Measurements from ENCODE around the gene CNOT4. TPM values are rescaled to one million over a fixed set of nuclear protein-coding genes. Genes with fewer than 3 reads are reported as not detected.

CNOT4 gene
- total and polyA plus RNA-seq, 2 of the 13 experiments (the other 11 are each of a cell fraction or from before 2014, with no cell fraction given): 7.4 to 8.4 TPM

DNA sequence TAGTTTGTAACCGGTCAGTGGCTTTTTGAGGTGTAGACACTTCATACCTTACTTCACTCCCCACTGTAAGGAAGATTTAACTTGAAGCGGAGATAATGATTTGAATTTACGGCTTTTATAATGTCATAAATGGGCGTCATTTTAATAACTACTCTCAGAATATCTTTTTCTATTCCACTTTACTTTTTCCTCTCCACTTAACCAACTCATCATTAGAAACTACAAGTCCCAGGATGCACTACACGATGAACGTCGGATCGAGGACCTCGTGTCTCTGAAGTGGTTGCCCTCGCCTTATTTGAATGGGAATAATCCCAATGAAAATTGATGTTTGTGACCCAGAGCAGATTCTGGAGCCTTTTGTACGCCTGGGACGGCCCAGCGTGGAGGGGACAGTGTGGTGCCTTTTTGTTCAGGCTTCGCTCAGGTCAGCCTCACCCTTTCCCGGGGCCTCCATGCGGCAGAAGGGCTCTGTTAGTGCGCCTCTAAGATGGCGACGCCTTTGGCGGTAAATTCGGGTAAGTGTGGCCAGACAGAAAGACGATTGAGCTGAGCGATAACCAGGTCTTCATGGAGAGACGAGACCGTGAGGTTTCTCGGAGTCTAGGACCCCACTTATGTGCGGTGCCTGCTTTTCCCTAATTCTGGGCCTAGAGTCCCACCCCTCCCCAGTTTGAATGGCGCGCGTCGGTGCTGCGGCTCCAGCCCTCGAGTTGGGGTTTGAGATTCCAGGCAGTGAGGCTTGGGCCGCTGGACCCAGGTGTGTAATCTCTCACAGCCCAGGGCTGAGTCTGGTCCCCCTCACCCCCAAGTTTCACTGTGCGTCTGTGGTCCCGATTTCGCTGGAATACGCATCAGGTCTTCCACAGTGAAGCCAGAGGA lies 47.8 kb upstream of the CNOT4 start, which contains the start of gene NUP205 (continued):
- peak; percentile 78 for TF ChIP-seq ZC3H13 (CRISPR knock-in tag; IDR thresholded peaks at IDR 0.05)
- peak; percentile 73; the same call in 1 of the 2 replicates for TF ChIP-seq ZNF253 (CRISPR knock-in tag; IDR thresholded peaks at IDR 0.05; ENCODE audit: borderline replicate concordance)
- no peak for TF ChIP-seq MTF1 (CRISPR knock-in tag; IDR thresholded peaks at IDR 0.05)
- peak; percentile 31; the same call in 1 of the 2 replicates for TF ChIP-seq NFKBIZ (CRISPR knock-in tag; IDR thresholded peaks at IDR 0.05)
- TF ChIP-seq ZBTB38 (CRISPR knock-in tag; IDR thresholded peaks at IDR 0.05): peak; percentile 64; the same call in 1 of the 2 replicates
- TF ChIP-seq ZNF460 (CRISPR knock-in tag; IDR thresholded peaks at IDR 0.05; ENCODE audit: borderline replicate concordance): peak; percentile 11; the same call in 1 of the 2 replicates
- TF ChIP-seq IRF2 (CRISPR knock-in tag; IDR thresholded peaks at IDR 0.05): peak; percentile 94

DNA sequence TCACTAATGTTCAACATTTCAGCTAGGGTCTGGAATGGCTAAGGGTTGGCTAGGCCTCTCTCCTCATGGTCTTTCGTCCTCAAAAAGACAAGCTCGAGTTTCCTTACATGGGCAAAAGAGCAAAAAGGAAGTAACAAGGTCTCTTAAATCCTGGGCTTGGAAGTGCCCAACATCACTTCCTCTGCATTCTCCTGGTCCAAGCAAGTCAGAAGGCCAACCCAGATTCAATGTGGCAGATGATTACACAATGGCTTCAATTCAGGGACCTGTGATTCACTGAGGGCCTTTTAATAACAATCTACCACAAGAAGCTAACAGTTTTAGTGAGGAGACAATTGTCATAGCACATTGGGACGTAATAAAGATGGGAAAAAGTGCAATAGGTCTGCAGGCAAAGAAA lies 43.4 kb upstream of the CNOT4 start:
- no peak overlapping the region for H3K27ac ChIP-seq (ENCODE audit: extremely low read length, insufficient read depth, low read length)
- FAIRE-seq (no peak), DNase-seq (ENCODE audit: low spot score) (no peak), ATAC-seq (no peak)
- H3K36me3 ChIP-seq (replicated peaks in 1 of 2; ENCODE audit: control insufficient read depth in 1 of 2, insufficient read depth in 2 of 2, low read length in 2 of 2): no peaks in the 10 kb centered on the region
- no peak overlapping the region for H2AFZ ChIP-seq (ENCODE audit: low read length)
- no TSS peak for BruUV-seq (replicated peaks)
- intact Hi-C loops (cut with micrococcal nuclease; ENCODE audit: unreplicated experiment): no loop called here
- no peaks in the 10 kb centered on the region; a peak in 1 of 5 replicates for H3K27me3 ChIP-seq (ENCODE audit: control insufficient read depth in 1 of 2, insufficient read depth in 2 of 2, low read length in 2 of 2)
- H3K4me3 ChIP-seq (replicated peaks in 1 of 3; ENCODE audit: insufficient read depth in 1 of 3, low read depth in 2 of 3, low read length in 3 of 3): no peak overlapping the region
- 0 out of 2 replicates have a peak, but pooled peaks have one; percentile 2 for TF ChIP-seq CEBPB (IDR thresholded peaks at IDR 0.05; ENCODE audit: borderline replicate concordance, low read depth, low read length)
- no peak for TF ChIP-seq GABPB1 (CRISPR knock-in tag; IDR thresholded peaks at IDR 0.05)
- H3K79me2 ChIP-seq (ENCODE audit: insufficient read depth, low read length): peaks cover 7% of the 10 kb centered on the region
- H3K4me2 ChIP-seq (ENCODE audit: low read depth, low read length): 0 out of 2 replicates have a peak overlapping the region, but pooled peaks have one; percentile 47
- POLR2A ChIA-PET: no interaction called here
- CTCF ChIA-PET (ENCODE audit: low intra/inter-chr PET ratio, low total read pairs): no interaction called here
- WGBS (ENCODE audit: low lambda C conversion rate): 86% methylated on average over 3 of the region's 3 CpGs
- in situ Hi-C loops (cut with HindIII; ENCODE audit: extremely low pct_ligation_motif_present, low pct_unique_long_range_greater_than_20kb): loop anchor here (25.0 kb wide), 1 partner anchor 266 kb away; no protein-coding TSS in a partner anchor
- no peak overlapping the region for H3K9ac ChIP-seq (ENCODE audit: insufficient read depth, low read depth, low read length)
- H4K20me1 ChIP-seq (ENCODE audit: insufficient read depth, low read length): no peaks in the 10 kb centered on the region
- peaks cover 47% of the 10 kb centered on the region for H3K4me1 ChIP-seq (ENCODE audit: insufficient read depth, low read length)
- H3K9me3 ChIP-seq (ENCODE audit: low read length): no peaks in the 10 kb centered on the region

All from HepG2 (cell line).